GM18867 (cell line): ENCODE measurements around the gene PERP.
"Not testable (repeated sequence)": the region's sequence is repeated elsewhere in the genome, so short reads cannot be mapped to it uniquely, and the experiment has no call there.

Source experiments
- ATAC-seq: cut with Tn5 transposase; IDR thresholded peaks from one replicate; pipeline ENCODE4 v1.9.1; 2021; ENCODE audit warnings: mild to moderate bottlenecking, moderate library complexity; ENCODE audit not compliant: unreplicated experiment

Gene PERP

DNA sequence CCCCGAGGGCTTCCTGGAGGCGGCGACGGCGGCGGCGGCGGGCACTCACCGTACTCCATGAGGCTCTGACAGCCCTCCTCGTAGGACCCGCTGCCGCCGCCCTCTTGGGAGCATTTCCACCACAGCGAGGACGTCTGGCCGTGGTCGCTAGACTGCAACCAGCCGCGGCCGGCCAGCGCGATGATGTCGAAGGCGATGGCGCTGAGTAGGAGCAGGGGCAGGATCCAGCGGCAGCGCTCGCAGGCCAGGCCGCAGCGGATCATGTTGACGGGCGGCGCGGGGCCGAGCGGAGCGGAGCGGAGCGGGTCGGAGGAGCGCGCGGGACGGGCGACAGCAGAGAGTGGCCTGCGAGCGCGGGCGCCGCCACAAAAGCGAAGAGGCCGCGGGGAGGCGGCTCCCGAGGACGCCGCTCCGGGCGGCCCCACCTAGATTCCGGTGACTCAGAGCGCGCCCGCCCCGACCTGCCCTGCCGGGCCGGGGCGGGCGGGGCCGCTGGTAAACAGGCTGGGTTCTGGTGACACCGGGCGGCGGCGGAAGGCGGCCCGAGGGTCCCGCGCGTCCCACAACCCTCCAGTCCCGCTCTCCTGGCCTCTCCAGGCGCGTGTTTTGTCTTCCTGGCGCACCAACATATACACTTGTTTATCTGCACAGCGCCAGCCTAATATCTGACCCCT lies at the start of gene PERP:
Gene PERP, minus strand, starts transcription at position 342 of the 674 bp plus-strand sequence. Its CDS starts 79 bp downstream, at position 263.
- peak; percentile 78 for ATAC-seq

GRCh38 chr6:138155443-138155842 lies 48.2 kb upstream of the PERP start:
- ATAC-seq, result no peak

DNA sequence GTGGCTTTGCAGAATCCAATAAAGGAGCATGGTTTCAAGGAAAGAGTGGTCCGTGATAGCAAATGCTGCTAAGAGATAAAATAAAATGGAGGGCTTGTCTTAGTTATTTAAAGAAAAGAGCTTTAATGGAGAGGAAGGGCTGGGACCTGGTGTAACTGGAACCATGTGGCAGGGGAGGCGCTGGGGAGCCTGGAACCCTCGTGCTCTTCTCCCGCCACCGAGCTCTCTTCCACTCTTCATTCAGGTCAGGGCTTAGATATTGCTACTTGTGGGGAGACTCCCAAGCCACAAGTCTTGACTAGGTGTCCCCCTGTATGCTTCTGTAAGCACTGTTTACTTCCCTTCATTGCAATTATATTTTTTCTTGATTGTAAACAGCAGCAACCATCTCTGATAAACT lies 39.3 kb upstream of the PERP start:
- ATAC-seq, result no peak

GRCh38 chr6:138145402-138145801 lies 38.2 kb upstream of the PERP start:
- ATAC-seq, result peak; percentile 96

- ATAC-seq, result no peak
These were observed 35.6 kb upstream of the PERP start for GRCh38 chr6:138142806-138143205.

DNA sequence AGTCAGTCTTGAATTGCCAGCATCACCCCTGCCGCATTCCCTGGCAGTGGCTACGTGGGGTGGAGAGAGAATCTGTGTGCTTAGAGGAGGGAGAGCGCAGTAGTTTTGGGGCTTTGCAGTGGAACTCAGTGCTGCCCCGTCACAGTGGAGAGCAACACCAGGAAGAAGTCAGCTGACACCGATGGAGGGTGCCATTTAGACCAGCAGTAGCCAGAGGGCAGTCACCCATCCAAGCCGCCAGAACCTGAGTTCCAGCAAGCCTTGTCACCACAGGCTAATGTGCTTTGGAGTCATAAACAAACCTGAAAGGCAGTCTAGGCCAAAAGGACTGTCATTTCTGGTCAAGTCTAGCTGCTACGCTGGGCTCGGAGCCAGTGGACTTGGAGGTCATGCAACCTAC lies 22.0 kb upstream of the PERP start:
- ATAC-seq, result no peak

GRCh38 chr6:138128096-138128495 lies 20.9 kb upstream of the PERP start:
- no peak for ATAC-seq

GRCh38 chr6:138124096-138124495 lies 16.9 kb upstream of the PERP start:
- no peak for ATAC-seq

GRCh38 chr6:138119976-138120375 lies 12.8 kb upstream of the PERP start:
- ATAC-seq, result no peak

DNA sequence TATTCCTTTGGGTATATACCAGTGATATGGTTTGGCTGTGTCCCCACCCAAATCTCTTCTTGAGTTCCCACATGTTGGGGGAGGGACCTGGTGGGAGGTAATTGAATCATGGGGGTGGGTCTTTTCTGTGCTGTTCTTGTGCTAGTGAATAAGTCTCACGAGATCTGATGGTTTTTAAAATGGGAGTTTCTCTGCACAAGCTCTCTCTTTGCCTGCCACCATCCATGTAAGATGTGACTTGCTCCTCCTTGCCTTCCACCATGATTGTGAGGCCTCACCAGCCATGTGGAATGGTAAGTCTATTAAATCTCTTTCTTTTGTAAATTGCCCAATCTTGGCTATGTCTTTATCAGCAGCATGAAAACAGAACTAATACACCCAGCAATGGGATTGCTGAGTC lies 12.0 kb upstream of the PERP start:
- not testable (repeated sequence) for ATAC-seq

DNA sequence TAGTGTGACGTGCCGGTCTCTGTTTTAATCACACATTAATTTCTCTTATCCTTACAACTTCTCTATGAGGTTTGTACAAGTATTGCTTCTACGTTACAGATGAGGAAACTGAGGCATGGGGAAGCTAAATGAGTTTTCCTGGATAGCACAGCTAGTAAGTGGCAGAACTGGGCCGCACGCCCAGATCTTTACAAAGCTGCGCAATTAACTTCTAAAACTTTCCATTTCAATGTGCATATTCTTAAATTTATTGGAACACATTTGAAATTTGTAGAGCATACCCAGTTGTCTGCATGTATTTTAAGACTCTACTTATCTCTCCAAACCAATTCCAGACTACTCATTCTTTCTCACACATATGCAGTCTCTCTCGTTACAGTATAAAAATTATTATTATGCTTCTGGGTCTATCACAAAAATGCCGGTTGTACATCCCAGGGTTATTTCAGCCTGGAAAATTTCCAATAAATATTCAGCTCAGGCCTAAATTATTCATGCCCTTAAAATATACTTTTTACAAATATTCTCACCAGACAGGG lies 10.2 kb upstream of the PERP start:
- no peak for ATAC-seq

DNA sequence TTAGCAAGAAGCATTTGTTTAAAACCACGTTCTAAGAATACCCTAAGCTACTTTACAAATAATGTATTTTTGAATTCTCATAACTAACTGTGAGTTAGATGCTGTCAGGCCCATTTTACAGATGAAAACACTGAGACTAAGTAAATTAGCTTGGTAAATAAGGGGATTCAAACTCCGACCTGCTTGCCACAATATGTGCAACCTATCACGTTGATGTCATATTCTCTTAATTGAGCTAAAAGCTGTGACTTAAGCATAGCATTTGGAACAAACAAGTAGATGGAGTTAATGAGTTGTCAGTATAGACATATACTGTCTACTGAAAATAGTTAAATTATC lies 9.4 kb upstream of the PERP start:
- no peak for ATAC-seq

- ATAC-seq, result peak; percentile 91
These were observed 8.8 kb upstream of the PERP start for GRCh38 chr6:138115877-138116660.

DNA sequence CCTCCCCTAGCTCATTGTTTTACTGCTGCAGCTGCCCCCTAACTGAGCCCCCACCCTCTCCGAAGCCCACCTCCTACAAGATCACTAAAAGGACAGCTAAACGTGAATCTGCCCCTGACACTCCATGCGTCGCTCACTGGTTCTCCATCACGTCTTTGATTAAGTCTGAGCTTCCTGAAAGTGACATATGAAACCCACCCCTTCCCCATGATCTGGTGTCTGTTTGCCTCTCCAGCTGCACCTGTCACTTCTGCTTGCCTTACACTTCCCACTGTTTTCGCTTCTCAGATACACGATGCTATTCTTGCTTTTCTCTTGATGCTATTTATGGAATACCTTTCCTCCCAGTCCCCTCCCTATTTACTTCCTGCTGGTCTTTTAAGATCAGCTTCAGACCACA lies 8.0 kb upstream of the PERP start:
- no peak for ATAC-seq

- no peak for ATAC-seq
These were observed 6.5 kb upstream of the PERP start for GRCh38 chr6:138113588-138114210.

DNA sequence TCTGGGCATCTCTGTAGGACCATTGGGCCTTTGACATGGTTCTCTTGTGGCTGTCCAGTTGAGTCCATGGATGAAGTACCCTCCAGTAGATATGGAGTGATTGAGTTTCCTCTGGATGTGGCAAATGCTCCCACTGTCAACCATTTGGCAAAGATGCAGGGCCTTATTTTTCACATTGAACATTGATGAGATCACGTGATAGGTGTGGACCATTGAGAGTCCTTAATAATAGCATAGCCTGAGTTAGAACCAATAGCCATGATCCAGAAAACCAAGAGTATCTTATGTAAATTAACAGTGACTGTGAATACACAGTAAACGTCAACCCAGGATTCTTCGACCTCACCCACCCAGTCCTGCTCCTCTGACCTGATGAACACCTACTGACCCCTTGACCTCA lies 3.0 kb upstream of the PERP start:
- no peak for ATAC-seq

GRCh38 chr6:138109042-138109997 lies 2.1 kb upstream of the PERP start:
- peak; percentile 60 for ATAC-seq

GRCh38 chr6:138107752-138108592 lies 753 bp upstream of the PERP start:
- peak; percentile 15 for ATAC-seq

DNA sequence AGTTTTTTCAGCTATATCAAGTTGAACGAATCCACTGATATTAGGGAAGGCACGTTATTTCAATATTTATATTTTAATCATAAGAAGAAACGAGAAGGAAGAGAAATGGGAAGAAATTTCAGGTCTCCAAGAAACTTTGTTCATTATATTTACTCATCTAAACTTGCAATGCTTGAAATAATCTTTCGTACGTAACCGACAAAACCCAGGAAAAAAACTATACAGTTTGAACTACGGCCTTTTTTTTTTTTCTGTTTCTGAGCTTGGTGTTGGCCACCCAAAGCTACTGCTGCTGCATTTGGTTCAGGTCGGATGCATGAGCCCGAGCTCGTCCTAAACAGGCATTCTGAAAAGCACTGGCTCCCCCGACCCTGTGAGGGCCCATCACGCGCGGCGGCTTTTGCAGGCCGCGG lies 548 bp downstream of the PERP start:
- no peak for ATAC-seq
